Peyer's patch (tissue), 4 donors: ENCODE measurements around the gene KMT2D. TPM values are rescaled to one million over a fixed set of nuclear protein-coding genes. Genes with fewer than 3 reads are reported as not detected.

Experiments used
- DNase-seq, 3 donors: peaks; one replicate each; pipeline ENCODE4 v3.0.0-alpha.2; 2017 to 2019
- H3K27ac ChIP-seq, 4 donors: fragments of 200-600 bp; sonication (generic); one replicate each; pipeline ENCODE4 v1.5.1; 2016 to 2019
- H3K27me3 ChIP-seq, 2 donors: fragments of 200-600 bp; sonication (generic); one replicate each; pipeline ENCODE4 v1.5.1; 2019
- H3K36me3 ChIP-seq, 3 donors: fragments of 200-600 bp; sonication (generic); one replicate each; pipeline ENCODE4 v1.5.1; 2016 to 2019
- H3K4me1 ChIP-seq, 4 donors: fragments of 200-600 bp; sonication (generic); one replicate each; pipeline ENCODE4 v1.5.1; 2016 to 2019
- H3K4me3 ChIP-seq, 4 donors: fragments of 200-600 bp; sonication (generic); 1 replicate in 3 of 4; 2 replicates in 1 of 4; pipeline ENCODE4 v1.5.1; 2016 to 2019; ENCODE audit warnings: mild to moderate bottlenecking in 1 of 4
- H3K9me3 ChIP-seq, 4 donors: fragments of 200-600 bp; sonication (generic); one replicate each; pipeline ENCODE4 v1.5.1; 2016 to 2019; ENCODE audit warnings: mild to moderate bottlenecking in 1 of 4
- CTCF ChIP-seq, 6 experiments: fragments of 450-650 bp in 4 of 6; fragments of 200-600 bp in 2 of 6; sonication (generic) in 1 of 6; IDR thresholded peaks; one replicate each; pipeline ENCODE4 v1.5.1; 2017 to 2019; ENCODE audit warnings: antibody characterized with exemption in 6 of 6, mild to moderate bottlenecking in 3 of 6, moderate library complexity in 1 of 6
- POLR2A ChIP-seq, 2 donors: fragments of 450-650 bp; IDR thresholded peaks; one replicate each; pipeline ENCODE4 v1.5.1; 2017; ENCODE audit warnings: antibody characterized with exemption in 2 of 2, mild to moderate bottlenecking in 2 of 2, moderate library complexity in 2 of 2
- total RNA-seq, 4 donors: library from RNA; depleted of rRNA; stranded (reverse); fragments of >200 nt; gene quantifications; one replicate each; pipeline ENCODE4 v1.1.0, GENCODE V29; 2016

Gene KMT2D
- total RNA-seq, 4 donors from 2014 or later: 126 to 161 (median 146) TPM

GRCh38 chr12:49024543-49024942 lies 36.1 kb downstream of the KMT2D start:
- Histone ChIP-seq H3K27me3 (no peaks in the 10 kb centered on the region), H3K4me3 (no peak overlapping the region), H3K4me1 (peaks cover 0 to 3% (median 0%) of the 10 kb centered on the region in 4 donors), H3K9me3 (no peaks in the 10 kb centered on the region), H3K36me3 (peaks cover 0 to 85% (median 0%) of the 10 kb centered on the region in 3 donors), H3K27ac (no peak overlapping the region)
- no peak for DNase-seq
- TF ChIP-seq POLR2A (IDR thresholded peaks at IDR 0.05) (no peak), CTCF (IDR thresholded peaks at IDR 0.05) (no peak)

- H3K4me3 ChIP-seq: no peak overlapping the region
- H3K36me3 ChIP-seq: peaks cover 0 to 78% (median 0%) of the 10 kb centered on the region in 3 donors
- TF ChIP-seq POLR2A (IDR thresholded peaks at IDR 0.05): no peak
- no peak for TF ChIP-seq CTCF (IDR thresholded peaks at IDR 0.05)
- no peaks in the 10 kb centered on the region for H3K9me3 ChIP-seq
- no peak overlapping the region for H3K27ac ChIP-seq
- H3K27me3 ChIP-seq: no peaks in the 10 kb centered on the region
- peaks cover 0 to 8% (median 0%) of the 10 kb centered on the region in 4 donors for H3K4me1 ChIP-seq
- no peak for DNase-seq
These were observed 36.8 kb downstream of the KMT2D start for GRCh38 chr12:49023812-49024211.

- TF ChIP-seq CTCF (IDR thresholded peaks at IDR 0.05) (no peak), POLR2A (IDR thresholded peaks at IDR 0.05) (no peak)
- peaks cover 0 to 67% (median 0%) of the 10 kb centered on the region in 3 donors for H3K36me3 ChIP-seq
These were observed 37.9 kb downstream of the KMT2D start for GRCh38 chr12:49022558-49023178.

GRCh38 chr12:49021292-49021915 lies 39.2 kb downstream of the KMT2D start:
- peaks cover 0 to 21% (median 2%) of the 10 kb centered on the region in 4 donors for H3K4me1 ChIP-seq
- TF ChIP-seq POLR2A (IDR thresholded peaks at IDR 0.05): no peak
- no peak overlapping the region for H3K27ac ChIP-seq
- H3K4me3 ChIP-seq: no peak overlapping the region
- H3K27me3 ChIP-seq: no peaks in the 10 kb centered on the region
- peaks cover 0 to 54% (median 0%) of the 10 kb centered on the region in 3 donors for H3K36me3 ChIP-seq
- no peak for DNase-seq
- H3K9me3 ChIP-seq: no peaks in the 10 kb centered on the region

More at GRCh38 chr12:49022558-49023178, 37.9 kb downstream of the KMT2D start:
- Histone ChIP-seq H3K4me3 (no peak overlapping the region), H3K4me1 (peaks cover 0 to 11% (median 0%) of the 10 kb centered on the region in 4 donors), H3K27me3 (no peaks in the 10 kb centered on the region), H3K27ac (no peak overlapping the region), H3K9me3 (no peaks in the 10 kb centered on the region)
- DNase-seq: no peak

- no peak for TF ChIP-seq POLR2A (IDR thresholded peaks at IDR 0.05)
- no peak for TF ChIP-seq CTCF (IDR thresholded peaks at IDR 0.05)
- Histone ChIP-seq H3K9me3 (no peaks in the 10 kb centered on the region), H3K27me3 (no peaks in the 10 kb centered on the region), H3K36me3 (peaks cover 0 to 44% (median 0%) of the 10 kb centered on the region in 3 donors), H3K27ac (no peak overlapping the region), H3K4me3 (no peak overlapping the region), H3K4me1 (peaks cover 0 to 21% (median 2%) of the 10 kb centered on the region in 4 donors)
- DNase-seq: no peak
These were observed 40.2 kb downstream of the KMT2D start for GRCh38 chr12:49020441-49020840.
